ENCODE results near the gene NDST3. TPM values are rescaled to one million over a fixed set of nuclear protein-coding genes. Genes with fewer than 3 reads are reported as not detected.

The NDST3 gene
- total RNA-seq, 1 donor from 2014 or later: not detected

DNA sequence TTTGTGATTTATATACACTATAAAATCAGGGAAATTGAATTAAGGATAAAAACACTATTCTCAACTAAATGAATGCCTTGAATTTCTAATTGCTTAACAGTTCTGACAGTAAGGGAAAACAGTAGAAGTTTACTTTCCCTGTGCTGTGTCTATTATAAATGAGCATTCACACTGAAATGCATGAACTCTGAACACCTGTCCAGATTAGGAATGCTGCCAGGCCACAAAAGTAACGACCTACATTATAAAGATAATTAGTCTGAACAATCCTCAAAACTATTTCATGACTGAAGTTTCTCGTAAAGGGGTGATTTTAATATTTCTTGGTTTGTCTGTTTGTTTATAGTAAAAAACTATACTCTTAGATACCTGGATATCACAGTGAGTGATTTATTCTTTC lies 2.0 kb downstream of the NDST3 start:
- H3K9me3 Mint-ChIP-seq: no peaks in the 10 kb centered on the region
- H3K27ac Mint-ChIP-seq: no peak overlapping the region
- no peak for DNase-seq
- H3K36me3 Mint-ChIP-seq (ENCODE audit: low read depth): peaks cover 2% of the 10 kb centered on the region
- H3K4me3 Mint-ChIP-seq: no peak overlapping the region
- intact Hi-C loops (cut with micrococcal nuclease): no loop called here
- H3K4me1 Mint-ChIP-seq: peaks cover 3% of the 10 kb centered on the region
- H3K27me3 Mint-ChIP-seq: peaks cover 38% of the 10 kb centered on the region

DNA sequence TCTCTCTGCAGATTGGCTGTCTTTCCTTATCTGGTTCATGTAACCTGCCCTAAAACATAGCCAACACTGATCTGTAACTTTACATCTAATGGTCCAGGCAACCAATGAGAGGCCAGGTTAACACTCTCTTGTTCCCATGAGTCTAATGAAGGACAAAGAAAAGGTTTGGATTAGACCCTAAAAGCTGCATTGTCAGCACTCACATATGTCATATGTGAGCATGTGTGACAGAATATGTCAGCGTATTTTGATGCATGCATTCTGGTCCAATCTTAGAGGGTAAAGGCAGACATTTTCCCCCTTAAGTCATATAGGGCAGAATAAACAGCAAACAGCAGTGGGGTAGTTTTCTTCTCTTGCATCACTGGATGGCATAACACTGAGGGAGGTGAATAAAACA lies 3.7 kb downstream of the NDST3 start:
- intact Hi-C loops (cut with micrococcal nuclease): no loop called here
- no peak for DNase-seq
- Mint-ChIP-seq H3K27ac (no peak overlapping the region), H3K27me3 (peaks cover 25% of the 10 kb centered on the region), H3K4me1 (peaks cover 3% of the 10 kb centered on the region), H3K9me3 (no peaks in the 10 kb centered on the region), H3K4me3 (no peak overlapping the region), H3K36me3 (ENCODE audit: low read depth) (peaks cover 2% of the 10 kb centered on the region)

DNA sequence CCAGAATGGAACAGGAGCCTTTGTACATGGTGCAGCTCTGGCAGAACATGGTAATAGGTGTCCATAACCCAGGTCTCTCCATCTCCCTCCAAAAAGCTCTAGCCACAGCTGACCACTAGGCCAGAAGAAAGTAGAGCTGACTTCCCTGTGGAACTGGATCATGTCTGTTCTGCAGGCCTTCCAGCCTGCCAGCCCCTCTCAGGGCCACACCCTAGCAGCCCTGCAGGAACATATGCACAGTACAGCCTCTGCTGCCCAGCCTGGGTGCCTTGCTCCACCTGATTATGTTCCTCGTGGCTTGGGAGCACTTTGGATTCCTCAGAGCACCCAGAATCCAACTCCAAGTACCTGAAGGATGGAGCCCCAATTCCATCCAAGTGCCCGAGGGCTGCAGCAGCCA lies 12.0 kb downstream of the NDST3 start:
- intact Hi-C loops (cut with micrococcal nuclease): no loop called here
- no peak overlapping the region for H3K4me3 Mint-ChIP-seq
- peaks cover 3% of the 10 kb centered on the region for H3K27me3 Mint-ChIP-seq
- DNase-seq: no peak
- H3K36me3 Mint-ChIP-seq (ENCODE audit: low read depth): no peaks in the 10 kb centered on the region
- H3K27ac Mint-ChIP-seq: no peak overlapping the region
- H3K4me1 Mint-ChIP-seq: no peaks in the 10 kb centered on the region
- peaks cover 2% of the 10 kb centered on the region for H3K9me3 Mint-ChIP-seq

DNA sequence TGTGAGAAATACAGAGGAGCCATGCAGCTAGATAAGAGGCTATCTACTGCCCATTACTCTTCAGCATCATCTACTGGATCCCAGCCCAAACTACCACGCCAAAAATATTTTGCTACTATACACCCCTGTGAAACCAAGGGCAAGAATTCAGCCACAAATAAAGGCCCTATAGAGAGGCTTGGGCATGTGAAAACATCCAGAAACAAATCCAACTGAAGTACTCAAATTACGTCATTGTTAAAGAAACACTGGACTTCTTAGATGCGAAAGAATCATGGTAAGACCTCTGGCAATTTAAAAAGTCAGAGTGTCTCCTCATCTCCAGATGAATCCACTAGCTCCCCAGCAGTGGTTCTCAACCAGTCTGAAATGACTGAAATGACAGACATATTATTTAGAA lies 12.8 kb downstream of the NDST3 start:
- intact Hi-C loops (cut with micrococcal nuclease): no loop called here
- no peaks in the 10 kb centered on the region for H3K4me1 Mint-ChIP-seq
- H3K4me3 Mint-ChIP-seq: no peak overlapping the region
- no peaks in the 10 kb centered on the region for H3K36me3 Mint-ChIP-seq (ENCODE audit: low read depth)
- peaks cover 7% of the 10 kb centered on the region for H3K9me3 Mint-ChIP-seq
- no peak for DNase-seq
- no peak overlapping the region for H3K27ac Mint-ChIP-seq
- H3K27me3 Mint-ChIP-seq: peaks cover 3% of the 10 kb centered on the region

DNA sequence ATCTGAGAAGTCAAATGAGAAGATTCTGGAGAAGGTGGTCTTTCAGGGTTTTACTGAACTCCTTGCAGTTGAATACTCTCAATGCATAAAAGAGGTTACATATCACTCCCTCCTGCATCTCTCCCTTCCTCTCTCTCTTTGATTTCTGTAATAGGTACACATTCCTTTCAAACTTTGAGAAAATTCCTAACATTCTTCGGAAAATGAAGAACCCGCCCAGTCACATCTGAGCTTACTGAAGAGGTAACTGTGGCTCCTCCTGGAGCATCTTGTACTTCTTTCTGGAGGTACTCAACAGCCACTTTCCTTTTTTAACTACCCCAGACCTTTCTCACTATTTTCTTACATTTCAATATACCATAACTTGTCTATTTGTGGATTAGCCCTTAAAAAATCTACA lies 24.7 kb downstream of the NDST3 start:
- Mint-ChIP-seq H3K4me3 (no peak overlapping the region), H3K9me3 (no peaks in the 10 kb centered on the region), H3K27ac (no peak overlapping the region), H3K36me3 (ENCODE audit: low read depth) (no peaks in the 10 kb centered on the region), H3K4me1 (no peaks in the 10 kb centered on the region), H3K27me3 (no peaks in the 10 kb centered on the region)
- intact Hi-C loops (cut with micrococcal nuclease): no loop called here
- DNase-seq: no peak

DNA sequence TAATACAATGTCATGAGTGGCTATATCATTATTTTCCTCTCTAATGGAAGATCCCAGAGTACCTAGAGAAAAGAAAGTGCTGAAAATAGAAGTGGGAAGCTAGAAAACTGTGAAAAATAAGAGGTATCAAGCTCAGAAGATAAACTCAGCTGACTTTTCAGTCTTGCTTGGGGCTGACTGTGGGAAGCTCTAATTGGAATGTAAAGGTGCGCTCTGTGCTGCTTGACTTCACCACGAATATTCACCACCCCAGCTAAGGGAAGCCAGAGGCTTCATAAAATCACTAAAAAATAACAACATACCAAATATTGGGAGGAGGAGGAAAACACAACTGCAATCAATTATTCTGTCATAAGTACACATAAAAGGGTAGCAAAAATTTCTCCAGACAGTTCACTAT lies 25.1 kb downstream of the NDST3 start:
- no peak for DNase-seq
- no peak overlapping the region for H3K4me3 Mint-ChIP-seq
- H3K9me3 Mint-ChIP-seq: no peaks in the 10 kb centered on the region
- H3K27ac Mint-ChIP-seq: no peak overlapping the region
- no peaks in the 10 kb centered on the region for H3K27me3 Mint-ChIP-seq
- no peaks in the 10 kb centered on the region for H3K36me3 Mint-ChIP-seq (ENCODE audit: low read depth)
- intact Hi-C loops (cut with micrococcal nuclease): no loop called here
- no peaks in the 10 kb centered on the region for H3K4me1 Mint-ChIP-seq

DNA sequence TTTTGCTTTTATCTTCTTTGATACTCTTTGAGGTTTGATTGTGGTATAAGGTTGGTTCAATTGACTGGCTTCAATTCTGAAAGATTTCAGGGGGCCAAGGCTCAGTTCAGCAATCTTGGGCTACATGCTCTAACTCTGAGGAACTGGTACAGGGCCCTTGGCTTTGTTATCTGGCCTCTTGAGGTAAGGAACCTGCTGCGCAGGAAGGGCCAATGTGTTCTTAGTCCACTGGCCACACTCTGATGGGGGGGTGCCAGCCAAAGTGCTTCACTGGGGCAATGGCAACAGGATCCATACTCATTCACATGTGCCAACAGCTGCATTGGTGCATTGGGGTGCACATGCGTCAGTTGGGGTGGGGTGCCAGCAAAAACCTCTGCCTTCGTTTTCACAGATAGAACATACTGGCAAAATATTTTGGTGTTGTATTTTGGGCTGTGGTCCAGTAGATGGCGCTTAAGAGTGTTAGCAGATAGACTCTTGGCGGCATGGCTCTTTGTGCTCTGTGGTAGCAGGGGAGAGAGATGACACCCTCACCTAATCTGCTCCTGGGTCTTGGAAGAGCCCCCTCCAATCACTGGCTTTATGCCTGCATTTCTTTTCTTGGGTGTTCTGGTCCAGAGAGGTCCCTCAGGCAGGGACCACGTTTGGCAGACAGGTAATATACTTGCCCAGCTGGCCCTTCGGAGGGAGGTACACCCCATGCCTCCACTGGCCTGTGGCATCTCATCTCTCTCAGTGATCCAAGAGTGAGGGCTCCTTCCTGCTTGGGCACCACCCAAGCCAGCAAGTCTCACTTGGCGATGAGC lies 42.9 kb downstream of the NDST3 start:
- peak; percentile 75 for DNase-seq
- no peak overlapping the region for H3K27ac Mint-ChIP-seq
- intact Hi-C loops (cut with micrococcal nuclease): loop anchor here (1.0 to 5.0 kb wide), 3 partner anchors 35 to 194 kb away; no protein-coding TSS in a partner anchor
- H3K36me3 Mint-ChIP-seq (ENCODE audit: low read depth): no peaks in the 10 kb centered on the region
- H3K27me3 Mint-ChIP-seq: peaks cover 5% of the 10 kb centered on the region
- no peaks in the 10 kb centered on the region for H3K9me3 Mint-ChIP-seq
- peaks cover 5% of the 10 kb centered on the region for H3K4me1 Mint-ChIP-seq
- no peak overlapping the region for H3K4me3 Mint-ChIP-seq

DNA sequence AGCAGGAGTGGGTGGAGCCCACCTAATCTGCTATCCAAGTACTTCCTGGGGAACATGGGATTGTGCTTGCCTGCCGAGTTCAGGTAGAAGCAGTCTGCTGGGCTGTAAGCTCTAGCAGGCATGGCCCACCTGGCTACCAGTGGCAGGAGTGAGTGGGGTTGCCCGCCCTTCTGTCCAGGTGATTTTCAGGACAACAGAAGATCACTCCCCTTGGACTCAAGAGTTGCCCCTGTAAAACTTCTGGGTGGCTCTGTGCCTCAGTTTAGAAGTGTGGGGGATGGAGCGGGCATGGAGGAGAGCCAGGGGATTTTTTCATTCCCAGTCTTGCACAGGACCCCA lies 43.5 kb downstream of the NDST3 start:
- Mint-ChIP-seq H3K27me3 (peaks cover 5% of the 10 kb centered on the region), H3K9me3 (no peaks in the 10 kb centered on the region), H3K4me3 (no peak overlapping the region), H3K27ac (no peak overlapping the region), H3K4me1 (peaks cover 5% of the 10 kb centered on the region), H3K36me3 (ENCODE audit: low read depth) (no peaks in the 10 kb centered on the region)
- intact Hi-C loops (cut with micrococcal nuclease): loop anchor here (1.0 to 5.0 kb wide), 3 partner anchors 35 to 193 kb away; no protein-coding TSS in a partner anchor
- peak; percentile 47 for DNase-seq

DNA sequence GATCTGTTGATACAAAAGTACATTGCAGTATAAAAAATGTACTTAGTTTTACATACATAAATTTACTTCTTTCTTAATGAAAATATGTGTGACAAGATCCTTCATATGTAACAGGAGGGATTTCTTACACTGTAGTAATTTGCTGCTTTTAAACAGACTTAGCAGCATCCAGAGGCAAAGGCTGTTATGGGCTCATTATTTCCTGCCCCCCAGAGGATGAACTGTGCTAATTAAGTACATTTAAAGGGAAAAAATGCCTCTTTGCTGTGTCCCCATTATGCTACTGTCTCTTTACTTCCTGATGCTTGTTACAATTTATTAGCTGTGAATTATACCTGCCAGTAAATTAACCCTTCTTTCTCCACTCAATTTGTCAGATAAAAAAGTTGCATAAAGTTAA lies 47.1 kb downstream of the NDST3 start:
- intact Hi-C loops (cut with micrococcal nuclease): no loop called here

DNA sequence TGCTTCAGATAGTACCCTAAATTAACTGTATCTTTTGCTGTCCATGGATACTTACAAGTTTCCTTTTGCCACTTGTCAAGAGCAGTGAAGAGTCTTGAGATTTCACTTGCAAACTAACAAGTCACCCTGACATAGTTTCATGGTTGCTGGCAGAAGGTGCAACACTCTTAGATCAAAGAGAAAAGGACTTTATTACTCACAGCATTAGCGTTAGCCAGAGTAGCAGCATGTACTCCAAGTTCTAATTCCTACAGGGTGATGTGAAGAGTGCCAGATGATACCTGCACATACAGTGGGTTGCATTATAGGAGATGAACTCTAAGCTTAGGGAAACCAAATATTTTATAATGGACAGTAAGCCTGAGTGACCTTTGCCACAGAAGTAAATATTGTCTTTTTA lies 47.9 kb downstream of the NDST3 start:
- no peaks in the 10 kb centered on the region for H3K27me3 Mint-ChIP-seq
- intact Hi-C loops (cut with micrococcal nuclease): no loop called here
- no peaks in the 10 kb centered on the region for H3K9me3 Mint-ChIP-seq
- H3K36me3 Mint-ChIP-seq (ENCODE audit: low read depth): no peaks in the 10 kb centered on the region
- DNase-seq: peak; percentile 28
- H3K27ac Mint-ChIP-seq: no peak overlapping the region
- no peak overlapping the region for H3K4me3 Mint-ChIP-seq
- peaks cover 3% of the 10 kb centered on the region for H3K4me1 Mint-ChIP-seq

More for the DNA sequence above, 47.1 kb downstream of the NDST3 start:
- Mint-ChIP-seq H3K27ac (no peak overlapping the region), H3K36me3 (ENCODE audit: low read depth) (no peaks in the 10 kb centered on the region), H3K4me1 (peaks cover 3% of the 10 kb centered on the region), H3K4me3 (no peak overlapping the region), H3K9me3 (no peaks in the 10 kb centered on the region), H3K27me3 (no peaks in the 10 kb centered on the region)
- no peak for DNase-seq

DNA sequence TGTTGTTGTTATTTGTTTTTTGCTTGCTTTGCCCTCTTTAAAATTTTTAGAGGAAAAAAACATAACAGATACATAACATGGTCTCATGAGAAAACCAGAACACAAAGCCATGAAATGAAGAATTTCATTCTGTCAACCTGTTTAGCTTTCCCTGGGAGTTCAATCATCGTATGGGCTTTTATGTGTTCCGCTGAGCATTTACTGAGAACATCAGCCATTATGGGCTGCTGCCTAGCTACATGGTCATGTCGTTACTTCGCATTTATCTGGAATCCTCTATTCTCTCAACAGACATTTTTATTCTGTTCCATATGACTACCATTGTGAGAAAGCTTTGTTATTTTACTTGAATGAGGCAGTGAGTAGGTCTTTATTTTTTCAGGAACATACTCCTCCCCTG lies 51.4 kb downstream of the NDST3 start:
- H3K27ac Mint-ChIP-seq: no peak overlapping the region
- H3K9me3 Mint-ChIP-seq: no peaks in the 10 kb centered on the region
- H3K36me3 Mint-ChIP-seq (ENCODE audit: low read depth): no peaks in the 10 kb centered on the region
- H3K4me1 Mint-ChIP-seq: peaks cover 3% of the 10 kb centered on the region
- no peak for DNase-seq
- H3K27me3 Mint-ChIP-seq: no peaks in the 10 kb centered on the region
- no peak overlapping the region for H3K4me3 Mint-ChIP-seq
- intact Hi-C loops (cut with micrococcal nuclease): loop anchor here (5.0 kb wide), 1 partner anchor 87 kb away; no protein-coding TSS in a partner anchor

DNA sequence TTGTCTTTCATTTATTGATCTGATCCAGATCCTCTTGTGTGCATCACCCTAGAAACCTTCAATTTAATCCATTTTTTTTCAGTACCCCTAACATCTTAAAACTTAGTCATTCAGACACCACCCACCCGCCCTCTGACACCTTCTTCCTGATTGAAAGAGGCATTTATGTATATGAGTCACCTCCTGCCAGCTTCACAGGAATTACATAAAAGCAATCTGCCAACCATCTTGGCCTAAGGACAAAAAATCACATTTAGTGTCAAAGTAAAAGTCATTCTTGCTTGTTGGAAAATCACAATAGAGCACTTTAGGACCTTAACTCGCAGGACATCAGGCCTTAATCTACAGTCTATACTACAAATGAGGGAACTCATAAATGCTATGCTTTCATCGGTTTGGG lies 52.1 kb downstream of the NDST3 start:
- Mint-ChIP-seq H3K4me1 (peaks cover 3% of the 10 kb centered on the region), H3K27ac (no peak overlapping the region), H3K9me3 (no peaks in the 10 kb centered on the region), H3K27me3 (no peaks in the 10 kb centered on the region), H3K36me3 (ENCODE audit: low read depth) (no peaks in the 10 kb centered on the region), H3K4me3 (no peak overlapping the region)
- DNase-seq: no peak
- intact Hi-C loops (cut with micrococcal nuclease): loop anchor here (5.0 kb wide), 1 partner anchor 86 kb away; no protein-coding TSS in a partner anchor

DNA sequence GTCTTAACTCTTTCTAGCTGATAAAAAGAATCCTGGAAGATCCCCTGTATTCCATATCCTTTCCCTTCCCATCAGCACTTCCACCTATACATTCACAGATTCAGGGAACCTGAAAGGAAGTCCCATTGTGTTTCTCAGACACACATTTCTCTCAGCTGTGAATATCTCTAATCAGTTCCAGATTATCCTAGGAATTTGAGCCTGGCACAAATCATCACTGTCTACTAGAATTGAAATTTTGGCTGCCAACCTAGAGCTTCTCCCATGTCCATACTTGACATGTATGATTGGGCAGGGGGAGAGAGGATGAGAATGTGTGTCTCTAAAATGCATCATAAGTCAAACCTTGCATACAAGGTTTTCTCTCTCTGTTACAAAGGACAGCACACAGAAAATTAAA lies 53.1 kb downstream of the NDST3 start:
- no peaks in the 10 kb centered on the region for H3K27me3 Mint-ChIP-seq
- H3K4me3 Mint-ChIP-seq: no peak overlapping the region
- no peaks in the 10 kb centered on the region for H3K36me3 Mint-ChIP-seq (ENCODE audit: low read depth)
- peaks cover 3% of the 10 kb centered on the region for H3K4me1 Mint-ChIP-seq
- no peak overlapping the region for H3K27ac Mint-ChIP-seq
- intact Hi-C loops (cut with micrococcal nuclease): loop anchor here (5.0 kb wide), 1 partner anchor 85 kb away; no protein-coding TSS in a partner anchor
- DNase-seq: no peak
- no peaks in the 10 kb centered on the region for H3K9me3 Mint-ChIP-seq

DNA sequence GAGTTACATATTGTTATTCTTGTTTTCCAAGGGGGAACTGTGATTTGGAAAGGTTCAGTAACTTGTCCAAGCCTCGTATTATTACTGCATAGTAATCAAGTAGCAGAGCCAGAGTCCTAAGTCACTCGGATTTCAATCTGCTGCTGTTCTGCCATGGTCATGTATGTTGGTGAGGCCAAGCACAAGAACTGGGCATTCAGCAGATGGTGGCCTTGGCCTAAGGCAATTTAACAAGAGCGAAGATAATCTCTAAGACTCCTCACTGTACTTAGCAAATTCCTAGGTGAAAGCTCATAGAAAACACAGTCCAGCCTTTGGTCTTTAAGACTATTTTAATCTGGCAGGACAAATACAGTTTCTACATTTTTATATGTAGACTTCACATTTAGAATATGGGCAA lies 64.8 kb downstream of the NDST3 start:
- H3K4me1 Mint-ChIP-seq: no peaks in the 10 kb centered on the region
- H3K36me3 Mint-ChIP-seq (ENCODE audit: low read depth): no peaks in the 10 kb centered on the region
- intact Hi-C loops (cut with micrococcal nuclease): no loop called here
- H3K27ac Mint-ChIP-seq: no peak overlapping the region
- DNase-seq: no peak
- peaks cover 3% of the 10 kb centered on the region for H3K9me3 Mint-ChIP-seq
- peaks cover 2% of the 10 kb centered on the region for H3K27me3 Mint-ChIP-seq
- no peak overlapping the region for H3K4me3 Mint-ChIP-seq

DNA sequence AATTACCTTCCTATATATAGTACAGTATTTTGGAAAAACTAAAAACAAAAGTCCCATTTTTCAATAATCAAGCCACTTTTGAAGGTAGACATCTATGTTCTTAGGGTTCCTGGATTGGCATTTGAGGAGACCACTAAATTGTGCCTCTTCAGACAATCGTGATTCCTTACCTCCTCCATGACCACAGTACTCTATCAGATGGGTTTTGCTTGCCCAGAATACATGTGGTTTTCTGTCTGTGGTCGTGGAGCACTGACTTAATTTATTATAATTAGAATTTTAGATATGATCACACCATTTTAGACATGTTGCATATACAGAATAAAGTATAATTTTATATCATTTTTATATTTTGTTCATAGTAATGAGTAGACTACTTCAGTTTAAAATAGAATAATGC lies 67.9 kb downstream of the NDST3 start:
- no peaks in the 10 kb centered on the region for H3K9me3 Mint-ChIP-seq
- H3K4me1 Mint-ChIP-seq: no peaks in the 10 kb centered on the region
- intact Hi-C loops (cut with micrococcal nuclease): no loop called here
- no peaks in the 10 kb centered on the region for H3K27me3 Mint-ChIP-seq
- H3K36me3 Mint-ChIP-seq (ENCODE audit: low read depth): no peaks in the 10 kb centered on the region
- DNase-seq: no peak
- no peak overlapping the region for H3K27ac Mint-ChIP-seq
- H3K4me3 Mint-ChIP-seq: no peak overlapping the region
